ENCODE measurements around the gene IL11.

- TF ChIP-seq CTCF (conservative IDR thresholded peaks at IDR 0.05 in 1 of 2, IDR thresholded peaks at IDR 0.05 in 1 of 2; ENCODE audit: low read depth in 1 of 2, low read length in 2 of 2), result no peak
- no peak for TF ChIP-seq EZH2 (IDR thresholded peaks at IDR 0.05; ENCODE audit: low read length, missing control alignments)
Observed at GRCh38 chr19:55405638-55406037, 35.4 kb upstream of the IL11 start.

All from fibroblast of lung (primary cell).